SW 1271 (cell line): ENCODE results near the gene CD7.

ENCODE experiments used
- DNase-seq, 2 experiments: peaks; one replicate each; lab custom pipeline; 2025; lab: John Stamatoyannopoulos, UW

Gene CD7

GRCh38 chr17:82314012-82314726, 3.2 kb downstream of the CD7 start:
- no peak for DNase-seq

- DNase-seq, result no peak
These were observed 4.0 kb downstream of the CD7 start for GRCh38 chr17:82313195-82314011.

DNA sequence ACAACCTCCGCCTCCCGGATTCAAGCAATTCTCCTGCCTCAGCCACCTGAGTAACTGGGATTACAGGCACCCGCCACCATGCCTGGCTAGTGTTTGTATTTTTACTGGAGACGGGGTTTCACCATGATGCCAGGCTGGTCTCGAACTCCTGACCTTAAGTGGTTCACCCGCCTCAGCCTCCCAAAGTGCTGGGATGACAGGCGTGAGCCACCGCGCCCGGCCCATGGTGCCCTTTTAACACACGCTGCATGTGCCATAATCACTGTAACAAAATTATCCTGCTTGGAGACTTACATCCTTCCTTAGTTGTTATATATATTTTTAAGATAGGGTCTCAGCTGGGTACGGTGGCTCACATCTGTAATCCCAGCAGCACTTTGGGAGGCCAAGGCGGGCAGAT, 5.4 kb downstream of the CD7 start:
- DNase-seq, result no peak

DNA sequence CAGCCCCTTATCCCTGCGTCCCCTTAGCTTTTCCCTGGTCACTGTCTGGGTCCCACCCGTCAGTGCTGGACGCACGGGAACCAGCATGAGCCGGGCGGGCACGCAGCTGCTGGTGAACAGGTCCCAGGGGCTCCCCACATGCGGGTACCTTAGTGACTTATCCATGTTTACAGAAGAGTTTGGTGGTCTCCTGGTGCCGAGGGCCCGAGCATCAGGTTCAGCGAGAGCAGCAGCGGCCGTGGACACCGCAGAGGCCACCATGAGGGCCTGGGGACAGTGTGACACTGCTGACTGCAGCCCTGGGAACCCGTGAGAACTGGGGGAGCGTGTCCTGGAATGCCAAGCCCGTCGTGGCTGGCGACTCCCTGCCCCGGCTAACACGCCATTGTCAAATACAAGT, 6.5 kb downstream of the CD7 start:
- no peak for DNase-seq

- no peak for DNase-seq
These were observed 7.5 kb downstream of the CD7 start for GRCh38 chr17:82309656-82310570.

- DNase-seq, result no peak
These were observed 11.6 kb downstream of the CD7 start for GRCh38 chr17:82305727-82306300.

DNA sequence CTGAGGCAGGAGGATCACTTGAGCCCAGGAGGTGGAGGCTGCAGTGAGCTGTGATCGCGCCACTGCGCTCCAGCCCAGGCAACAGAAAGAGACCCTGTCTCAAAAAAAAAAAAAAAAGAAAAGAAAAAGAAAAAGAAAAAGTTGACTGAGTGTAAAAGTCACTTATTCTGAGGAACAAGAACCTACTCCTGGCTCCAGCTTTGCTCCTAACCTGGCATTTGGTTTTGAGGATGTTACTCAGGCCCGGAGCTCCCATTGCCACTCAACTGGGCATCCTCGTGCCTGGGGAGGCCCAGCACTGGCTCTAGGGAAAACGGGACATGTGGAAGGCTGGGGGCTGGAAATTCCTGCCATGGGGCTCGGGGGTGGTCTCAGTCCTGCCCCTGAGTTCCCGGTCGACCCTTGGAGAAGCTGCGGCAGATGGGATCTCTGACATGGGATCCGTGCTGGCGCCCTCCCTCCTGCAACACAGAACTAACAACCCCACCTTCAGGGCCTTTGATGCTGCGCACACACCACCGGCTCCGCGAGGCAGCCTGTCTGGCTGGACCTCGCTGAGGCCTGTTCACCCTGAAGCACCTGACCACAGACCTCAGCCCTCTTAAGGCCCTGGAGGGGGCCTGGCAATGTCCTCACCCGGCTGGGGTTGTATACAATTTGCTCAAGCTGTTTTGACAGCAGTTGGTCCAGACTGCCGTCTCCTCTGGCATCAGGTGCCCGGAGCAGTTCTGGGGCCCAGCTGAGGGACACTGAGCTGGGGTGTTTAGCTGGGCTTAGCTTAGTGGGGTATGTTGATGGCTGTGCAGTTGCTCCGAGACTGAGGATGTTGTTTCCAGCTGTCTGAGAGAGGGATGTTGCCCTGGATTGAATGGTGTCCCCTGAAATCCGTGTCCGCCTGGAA, 12.3 kb downstream of the CD7 start:
- DNase-seq, result no peak

GRCh38 chr17:82303944-82304808, 13.2 kb downstream of the CD7 start:
- no peak for DNase-seq

GRCh38 chr17:82302991-82303943, 14.1 kb downstream of the CD7 start:
- no peak for DNase-seq

- no peak for DNase-seq
These were observed 14.8 kb downstream of the CD7 start for GRCh38 chr17:82302568-82302963.

DNA sequence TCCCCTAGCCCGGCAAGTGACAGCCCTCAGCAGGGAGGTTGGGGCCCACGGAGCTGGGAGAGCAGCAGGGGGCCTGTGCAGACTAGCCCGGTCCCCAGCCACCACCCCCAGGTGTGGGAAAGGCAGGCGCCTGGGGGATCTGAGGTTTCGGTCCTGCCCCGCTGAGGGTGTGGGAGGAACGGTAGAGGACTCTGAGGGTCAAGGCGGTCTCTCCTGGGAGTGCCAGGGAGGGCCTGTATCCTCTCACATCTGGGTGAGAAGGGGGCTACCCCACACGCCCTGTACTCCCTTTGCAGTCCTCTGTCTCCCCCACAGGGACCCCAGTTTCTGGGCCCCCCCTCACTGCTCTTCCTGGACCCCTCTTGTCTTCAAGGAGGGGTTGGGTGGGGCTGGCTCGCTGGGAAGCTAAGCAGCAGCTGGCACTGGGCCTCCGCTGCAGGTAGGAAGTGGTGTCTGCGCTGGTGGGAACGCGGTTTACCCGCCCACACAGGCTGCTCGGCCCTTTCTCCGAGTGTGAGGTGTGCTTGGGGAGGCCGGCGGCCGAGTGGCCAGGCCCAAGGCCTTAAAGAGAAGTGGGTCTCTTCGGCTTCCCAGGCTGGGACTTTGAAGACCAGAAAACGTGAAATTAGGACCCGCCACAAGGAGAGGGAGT, 15.4 kb downstream of the CD7 start:
- no peak for DNase-seq

GRCh38 chr17:82301300-82301915, 16.0 kb downstream of the CD7 start:
- no peak for DNase-seq

DNA sequence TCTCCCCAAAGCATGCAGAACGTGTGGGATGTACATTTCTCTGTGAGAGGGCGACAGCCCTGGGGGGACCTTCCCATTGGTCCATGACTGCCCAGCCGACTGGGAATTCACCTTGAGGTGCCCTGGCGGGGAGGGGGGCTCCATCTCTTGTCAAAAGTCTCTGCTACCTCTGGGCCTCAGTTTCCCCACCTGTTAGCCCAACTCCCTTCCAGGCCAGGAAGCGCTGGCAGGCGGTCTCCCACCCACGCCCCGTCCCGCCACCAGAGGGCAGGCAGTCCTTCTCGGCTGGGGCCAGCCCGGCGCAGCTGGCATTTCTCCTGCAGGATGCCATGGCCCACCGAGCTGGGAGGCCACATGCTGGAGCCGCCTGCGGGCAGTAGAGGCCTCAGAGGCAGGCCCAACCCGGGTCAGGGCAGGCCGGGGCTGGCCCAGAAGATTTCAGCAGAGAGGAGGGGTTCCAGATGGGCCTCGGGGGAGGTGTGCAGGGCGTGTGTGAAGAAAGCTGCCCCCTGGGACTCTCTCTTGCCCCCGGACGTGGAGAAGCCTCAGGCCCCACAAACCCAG, 16.6 kb downstream of the CD7 start:
- DNase-seq, result no peak

GRCh38 chr17:82300228-82300627, 17.2 kb downstream of the CD7 start:
- no peak for DNase-seq

DNA sequence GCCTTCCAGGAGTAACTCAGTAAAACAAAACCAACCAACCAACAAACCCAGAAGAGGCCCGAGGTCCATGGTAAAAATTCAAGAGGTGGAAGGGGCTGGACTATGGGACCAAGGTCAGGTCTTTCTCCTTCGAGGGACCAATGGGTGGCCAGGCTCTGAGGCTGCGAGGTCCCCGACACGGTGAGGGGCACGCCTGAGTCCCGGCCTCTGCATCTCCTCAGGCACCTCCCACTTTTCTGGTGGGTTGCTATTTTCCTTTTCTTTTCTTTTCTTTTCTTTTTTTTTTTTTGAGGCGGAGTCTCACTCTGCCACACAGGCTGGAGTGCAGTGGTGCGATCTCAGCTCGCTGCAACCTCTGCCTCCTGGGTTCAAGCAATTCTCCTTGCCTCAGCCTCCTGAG, 18.0 kb downstream of the CD7 start:
- no peak for DNase-seq

DNA sequence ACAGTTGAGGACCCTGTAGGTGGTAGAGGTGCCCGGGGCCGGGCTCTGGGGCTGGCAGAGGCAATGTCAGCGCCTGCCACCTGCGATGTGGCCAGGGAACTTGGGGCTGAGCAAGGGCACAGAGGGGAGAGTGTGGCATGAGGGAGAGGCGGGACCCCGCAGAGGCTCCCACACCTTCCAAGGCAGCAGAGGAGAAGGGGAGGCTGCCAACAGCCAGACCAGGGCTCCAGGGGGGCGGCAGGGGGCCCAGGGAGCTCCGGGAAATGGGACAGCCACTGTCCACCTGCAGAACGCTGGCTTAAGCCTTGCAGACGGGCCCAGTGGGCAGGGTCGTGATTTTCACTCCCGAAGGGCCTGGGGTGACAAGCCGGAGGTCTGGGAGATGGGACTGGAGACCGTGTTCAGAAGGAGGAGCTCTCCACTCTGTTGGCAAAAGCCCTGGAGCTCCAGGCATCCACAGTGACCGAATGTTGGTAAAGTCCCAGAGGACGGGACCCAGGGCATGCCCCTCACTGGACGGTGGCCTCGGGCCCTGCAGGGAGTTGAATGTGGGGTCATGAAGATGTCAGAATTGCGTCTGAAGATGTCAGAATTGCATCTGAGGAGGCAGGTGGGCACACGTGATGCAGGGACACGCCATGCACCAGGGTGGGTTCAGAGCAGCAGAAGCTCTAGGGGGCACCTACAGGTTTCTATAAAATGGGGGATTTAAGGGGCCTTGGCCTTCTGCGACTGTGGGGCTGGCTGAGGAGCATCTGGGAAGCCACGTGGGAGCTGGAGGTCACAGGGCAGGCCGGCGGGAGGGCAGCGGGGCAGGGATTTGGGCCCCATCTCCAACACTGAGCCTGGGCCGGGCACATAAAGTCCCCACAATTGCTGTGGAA, 18.6 kb downstream of the CD7 start:
- DNase-seq, result no peak
